Bone marrow (tissue), 2 donors: ENCODE measurements around the gene SFXN2.
"Not testable (repeated sequence)": the region's sequence is repeated elsewhere in the genome, so short reads cannot be mapped to it uniquely, and the experiment has no call there.

Experiments
- DNase-seq, 2 donors: peaks; one replicate each; lab custom pipeline; 2025; lab: John Stamatoyannopoulos, UW

SFXN2 gene

DNA sequence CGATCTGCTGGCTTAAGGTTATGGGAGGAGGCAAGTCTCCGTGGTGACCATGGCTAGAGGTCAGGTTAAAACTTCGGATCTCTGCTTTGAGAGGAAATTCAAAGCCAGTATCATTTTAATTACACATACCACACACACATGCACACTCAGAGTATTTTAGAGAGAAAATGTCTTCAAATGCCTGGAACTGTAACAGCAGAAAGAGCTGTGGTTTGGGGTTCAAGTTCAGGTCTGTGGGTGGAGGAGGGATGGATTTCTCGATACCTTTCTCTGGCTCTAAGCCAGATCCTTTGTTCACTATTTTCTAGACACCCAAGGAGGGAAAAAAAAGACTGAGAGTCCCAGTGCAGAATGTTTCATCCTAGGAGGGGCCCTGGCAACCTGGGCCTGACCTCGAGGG lies 32.7 kb upstream of the SFXN2 start:
- no peak for DNase-seq

DNA sequence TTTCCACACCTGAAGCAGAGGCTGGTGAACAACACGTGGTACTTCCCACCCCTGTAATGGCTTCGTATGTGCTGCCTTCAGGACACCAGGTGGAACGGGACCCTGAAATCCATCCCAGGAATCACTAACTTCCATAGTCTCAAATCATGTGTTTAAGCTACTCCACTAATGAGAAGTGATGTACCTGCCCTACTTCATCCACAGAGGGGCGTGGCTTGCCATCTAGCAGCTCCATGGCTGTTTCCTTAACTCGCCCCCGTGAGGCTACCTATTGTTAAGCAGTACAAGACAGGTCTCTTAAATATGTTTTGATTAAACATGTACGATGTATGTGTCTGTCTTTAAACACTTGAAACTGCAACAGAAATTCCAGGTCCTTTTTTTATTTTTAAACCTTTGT lies 32.0 kb upstream of the SFXN2 start:
- no peak for DNase-seq

DNA sequence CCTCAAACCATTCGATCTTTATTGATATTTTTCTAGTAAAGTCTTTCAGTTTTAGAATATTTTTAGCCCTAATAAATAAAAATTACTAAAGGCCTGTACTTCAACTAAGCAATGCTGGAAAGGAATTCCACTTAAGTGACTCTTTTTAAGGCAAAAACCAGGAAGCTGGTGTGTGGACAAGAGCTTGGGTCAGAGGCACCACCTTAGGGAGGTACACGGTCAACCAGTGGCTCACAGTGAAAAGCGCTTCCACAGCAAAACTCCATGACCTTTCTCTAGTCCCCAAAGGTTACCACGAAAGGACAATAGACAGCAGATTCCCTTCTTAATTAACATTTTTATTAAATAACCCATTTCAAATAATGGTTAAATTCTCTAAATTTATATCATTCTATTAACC lies 31.5 kb upstream of the SFXN2 start:
- no peak for DNase-seq

DNA sequence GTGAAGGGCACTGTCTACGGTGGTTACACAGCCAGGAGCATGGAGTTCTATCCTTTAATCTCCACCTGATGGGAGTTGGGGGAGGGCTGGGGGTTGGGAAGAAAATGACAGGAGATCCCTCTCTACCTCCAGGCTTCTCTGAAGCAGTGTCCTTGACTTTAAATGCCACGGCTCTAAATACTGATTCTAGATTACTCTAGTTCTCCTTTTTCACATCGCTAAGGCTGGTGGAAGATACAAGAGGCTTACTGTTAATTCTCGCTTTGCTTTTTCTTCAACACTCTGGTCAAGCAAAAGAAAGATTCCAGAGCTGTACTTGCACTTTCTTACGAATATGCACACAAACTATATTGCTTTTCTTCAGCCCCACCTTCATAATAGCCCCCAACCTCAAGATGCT lies 30.7 kb upstream of the SFXN2 start:
- DNase-seq: no peak

DNA sequence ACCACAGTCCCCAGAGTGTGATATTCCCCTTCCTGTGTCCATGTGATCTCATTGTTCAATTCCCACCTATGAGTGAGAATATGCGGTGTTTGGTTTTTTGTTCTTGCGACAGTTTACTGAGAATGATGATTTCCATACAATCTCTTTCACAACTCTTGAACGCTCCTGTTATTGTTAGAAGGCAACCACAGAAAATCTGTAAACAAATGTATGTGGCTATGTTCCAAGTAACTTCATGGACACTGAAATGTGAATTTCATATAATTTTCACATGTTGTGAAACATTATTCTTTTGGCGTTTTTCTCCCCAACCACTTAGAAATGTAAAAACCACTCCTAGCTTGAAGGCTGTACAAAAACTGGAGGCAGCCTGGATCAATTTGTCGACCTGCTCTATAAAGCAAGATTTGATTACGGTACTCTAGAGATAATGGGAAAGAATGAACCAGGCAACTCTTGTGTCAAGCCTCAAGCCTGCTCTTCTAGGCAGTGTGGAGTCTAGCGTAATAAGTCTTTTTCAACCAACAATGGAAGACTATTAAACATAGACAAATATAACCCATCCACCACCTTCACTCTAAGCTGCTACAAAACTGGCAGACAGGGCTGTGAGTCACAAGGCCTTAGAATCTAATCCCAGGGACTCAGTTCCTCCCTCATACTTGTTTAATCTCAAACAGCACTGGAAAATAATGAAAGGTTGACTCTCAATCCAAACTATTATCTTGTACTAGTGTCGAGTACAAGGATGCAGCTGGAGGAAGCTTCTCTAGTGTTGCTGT lies 23.0 kb upstream of the SFXN2 start:
- DNase-seq: no peak

DNA sequence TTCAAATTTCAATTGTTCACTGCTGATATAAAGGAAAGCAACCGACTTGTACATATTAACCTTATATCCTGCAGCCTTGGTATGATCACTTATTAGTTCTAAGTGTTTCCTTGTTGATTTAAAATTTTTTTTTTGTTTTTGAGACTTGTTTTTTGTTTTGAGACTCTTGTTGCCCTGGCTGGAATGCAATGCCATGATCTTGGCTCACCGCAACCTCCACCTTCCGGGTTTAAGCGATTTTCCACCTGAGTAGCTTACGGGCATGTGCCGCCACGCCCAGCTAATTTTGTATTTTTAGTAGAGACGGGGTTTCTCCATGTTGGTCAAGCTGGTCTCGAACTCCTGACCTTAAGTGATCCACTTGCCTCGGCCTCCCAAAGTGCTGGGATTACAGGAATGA lies 19.0 kb upstream of the SFXN2 start:
- DNase-seq: not testable (repeated sequence)

DNA sequence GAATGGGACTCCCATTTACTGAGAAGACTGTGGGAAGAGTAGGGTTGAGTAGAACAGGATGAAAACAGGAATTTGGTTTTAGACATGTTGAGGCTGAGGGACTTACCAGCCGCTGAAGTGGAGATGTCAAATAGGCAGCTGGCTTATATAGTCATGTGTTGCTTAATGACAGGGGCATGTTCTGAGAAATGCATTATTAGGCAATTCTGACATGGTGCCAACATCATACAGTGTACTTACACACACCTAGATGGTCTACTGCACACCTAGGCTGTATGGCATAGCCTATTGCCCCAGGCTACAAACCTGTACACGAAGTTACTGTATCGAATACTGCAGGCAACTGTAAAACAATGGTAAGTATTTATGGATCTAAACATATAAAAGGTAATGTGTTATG lies 17.7 kb upstream of the SFXN2 start:
- no peak for DNase-seq

DNA sequence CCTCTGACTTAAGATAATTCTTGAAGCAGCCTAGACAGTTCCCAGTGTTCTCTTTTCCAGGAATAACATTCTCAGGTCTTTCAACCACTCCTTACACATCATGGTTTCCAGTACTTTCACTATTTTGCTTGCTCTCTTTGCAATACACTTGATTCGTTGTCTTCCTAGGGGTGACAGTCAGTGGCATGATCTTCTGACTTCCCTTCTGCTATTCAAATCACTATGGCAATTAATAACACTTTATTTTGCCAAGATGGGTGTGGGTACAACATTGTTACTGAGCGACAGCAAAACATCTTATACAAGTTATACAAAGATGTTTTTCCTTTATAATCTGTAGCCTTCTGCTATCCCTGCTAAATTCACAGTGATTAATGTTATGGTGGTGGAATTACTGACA lies 15.5 kb upstream of the SFXN2 start:
- DNase-seq: no peak

DNA sequence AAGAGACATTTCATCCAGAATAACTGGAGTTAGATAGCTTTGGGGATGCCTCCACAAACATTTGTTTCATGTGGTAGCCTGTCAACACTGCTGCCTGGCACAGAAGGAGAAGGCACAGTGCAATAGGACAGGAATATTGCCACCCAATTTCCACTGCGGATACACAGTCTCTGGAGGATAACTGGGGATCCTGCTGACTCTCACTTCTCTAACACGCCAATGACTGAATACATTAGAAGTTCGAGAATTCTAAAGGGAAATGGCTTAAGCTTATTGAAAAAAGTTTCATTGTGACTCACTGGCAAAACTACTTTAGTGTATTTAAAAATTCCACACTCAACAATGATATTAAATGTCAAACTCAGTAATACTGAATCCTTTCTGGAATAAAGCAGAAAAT lies 13.2 kb upstream of the SFXN2 start:
- DNase-seq: no peak

DNA sequence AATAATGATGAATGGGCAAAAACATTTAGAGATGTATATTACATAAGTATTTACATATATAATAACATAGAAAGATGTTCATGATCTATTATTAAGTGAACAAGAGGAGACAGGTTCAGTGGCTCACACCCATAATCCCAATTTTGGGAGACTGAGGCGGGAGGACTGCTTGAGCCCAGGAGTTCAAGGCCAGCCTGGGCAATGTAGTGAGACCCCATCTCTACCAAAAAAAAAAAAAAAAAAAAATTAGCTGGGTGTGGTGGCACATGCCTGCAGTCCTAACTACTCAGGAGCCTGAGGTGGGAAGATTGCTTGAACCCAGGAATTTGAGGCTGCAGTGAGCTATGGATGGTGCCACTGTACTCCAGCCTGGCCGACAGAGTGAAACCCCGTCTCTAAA lies 12.6 kb upstream of the SFXN2 start:
- no peak for DNase-seq

DNA sequence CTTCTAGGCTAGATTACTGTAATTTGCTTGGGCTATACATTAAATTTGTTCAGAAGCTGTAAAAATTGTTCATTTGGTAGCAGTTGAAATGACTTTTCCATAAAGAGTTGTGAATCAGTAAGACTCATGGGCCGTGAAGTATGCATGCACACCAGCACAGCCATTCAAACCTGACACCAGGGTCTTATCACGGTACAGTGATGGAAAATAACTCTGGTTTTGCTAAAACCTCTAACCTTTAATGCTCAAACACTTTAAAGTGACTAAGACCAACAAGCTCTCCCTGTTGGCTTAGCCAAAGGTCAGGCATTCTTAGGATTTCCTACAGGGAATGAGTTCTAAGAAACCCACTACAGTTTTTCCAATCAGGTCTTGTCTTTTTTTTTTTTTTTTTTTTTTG lies 11.7 kb upstream of the SFXN2 start:
- no peak for DNase-seq

DNA sequence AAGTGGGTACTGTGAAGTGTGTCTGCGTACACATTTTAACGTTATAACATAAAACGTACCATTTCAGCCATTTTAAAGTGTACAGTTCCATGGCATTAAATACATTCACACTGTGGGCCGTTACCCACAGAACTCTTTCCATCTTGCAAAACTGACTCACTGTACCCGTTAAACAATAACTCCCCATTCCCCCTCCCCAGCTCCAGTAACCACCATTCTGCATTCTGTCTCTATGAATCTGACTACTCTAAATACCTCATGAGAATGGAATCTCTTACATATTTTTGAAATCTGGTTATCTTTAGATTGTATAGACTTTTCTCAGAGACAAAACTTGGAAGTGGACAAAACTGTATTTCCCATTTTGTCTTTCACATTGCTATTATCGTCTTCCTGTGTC lies 9.5 kb upstream of the SFXN2 start:
- DNase-seq: no peak

DNA sequence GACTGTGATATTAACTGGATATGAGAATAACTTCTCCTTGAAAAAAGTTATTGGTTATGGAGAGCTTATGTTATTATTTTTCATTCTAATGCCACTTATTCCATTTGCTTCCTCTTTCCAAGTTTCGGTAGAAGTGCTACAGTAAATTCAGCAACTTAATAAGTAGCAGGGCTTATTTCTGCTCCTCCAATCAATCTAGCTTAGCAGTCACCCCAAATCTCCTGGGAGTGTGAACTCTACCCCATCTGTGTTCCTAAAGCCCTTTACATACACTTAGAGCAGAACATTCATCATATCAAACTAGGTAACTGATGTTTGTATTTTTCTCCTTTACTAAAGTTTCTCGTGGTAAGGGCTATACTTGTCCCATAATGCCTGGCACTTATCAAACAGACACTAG lies 8.9 kb upstream of the SFXN2 start:
- no peak for DNase-seq

DNA sequence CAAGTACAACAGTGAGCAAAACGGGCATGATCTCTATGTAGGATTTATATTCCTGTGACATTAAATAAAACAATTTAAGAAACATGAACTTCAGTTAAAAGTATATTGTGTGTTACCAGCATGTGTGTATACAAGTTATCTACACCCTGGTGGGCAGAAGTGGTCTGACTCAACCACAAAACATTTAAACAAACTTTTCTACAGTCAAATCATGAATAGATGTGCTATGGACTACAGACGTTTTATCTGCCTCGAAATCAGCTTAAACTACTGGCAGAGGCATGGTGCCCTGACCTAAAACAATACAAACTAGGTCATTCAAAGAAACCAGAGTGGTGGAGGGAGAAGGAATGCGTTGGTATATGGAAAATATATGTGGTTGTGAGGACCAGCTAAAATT lies 3.8 kb upstream of the SFXN2 start:
- no peak for DNase-seq

DNA sequence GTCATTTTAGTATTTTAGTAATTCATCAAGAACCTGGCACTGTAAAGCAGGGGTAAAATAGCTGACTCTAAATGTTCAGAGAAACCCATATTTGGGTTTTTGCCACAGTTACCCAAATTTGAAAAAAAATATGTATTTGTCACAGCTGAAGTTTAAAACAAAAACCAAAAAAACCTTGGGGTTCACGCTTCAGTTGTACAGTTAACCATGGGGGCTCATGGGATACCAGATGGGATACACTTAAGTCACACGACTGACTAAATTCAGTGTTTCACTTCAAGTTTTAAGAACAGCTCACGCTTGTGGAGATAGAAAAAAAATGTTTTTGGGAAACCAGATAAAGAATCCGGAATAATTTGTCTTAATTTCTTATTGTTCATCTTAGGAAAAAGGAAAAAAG lies 2.3 kb upstream of the SFXN2 start:
- no peak for DNase-seq

DNA sequence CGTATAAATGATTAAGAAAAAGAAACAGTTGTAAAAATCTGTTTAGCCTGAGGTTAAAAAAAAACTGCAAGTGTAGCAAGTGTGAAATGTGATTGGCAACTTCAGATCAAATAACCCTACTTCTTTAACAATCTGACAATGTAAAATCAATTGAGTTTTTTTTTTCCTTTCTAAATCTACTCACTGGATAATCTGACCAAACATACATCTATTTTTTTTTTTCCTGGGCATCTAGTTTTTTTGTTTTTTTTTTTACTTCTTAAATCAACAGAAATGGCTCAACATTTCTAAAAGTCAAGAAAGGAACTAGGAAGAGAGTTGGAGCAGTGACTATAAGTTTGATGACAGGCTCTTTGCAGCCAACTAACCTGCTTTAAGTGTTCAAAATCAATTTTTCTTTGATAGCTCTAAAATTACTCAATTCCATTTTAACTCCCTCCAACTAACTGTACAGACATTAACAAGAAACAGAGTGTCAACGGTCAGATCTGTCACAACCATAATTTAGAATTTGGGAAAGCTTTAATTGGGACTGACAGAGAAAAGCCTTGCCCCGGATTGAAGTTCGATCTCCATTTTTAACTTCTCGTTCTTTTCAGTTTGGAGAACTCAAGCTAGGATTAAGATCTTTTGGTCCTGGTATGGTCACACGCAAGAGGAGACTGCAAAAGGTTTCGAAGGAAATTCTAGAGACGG lies 1.4 kb upstream of the SFXN2 start:
- no peak for DNase-seq

DNA sequence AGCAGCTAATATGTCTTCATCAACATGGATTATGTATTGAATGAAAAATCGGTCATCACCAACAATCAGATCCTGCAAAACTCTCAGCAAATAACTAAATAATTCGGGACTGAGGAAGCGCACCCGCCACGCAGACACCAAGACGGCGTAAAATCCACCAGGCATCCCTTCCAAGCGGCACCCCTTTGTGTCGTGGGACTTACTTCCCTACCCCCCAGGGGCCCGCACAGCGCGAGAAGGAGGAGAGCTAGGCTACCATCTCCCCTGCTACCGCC lies 960 bp upstream of the SFXN2 start:
- DNase-seq: peak in 1 of 2 donors; percentile 70

DNA sequence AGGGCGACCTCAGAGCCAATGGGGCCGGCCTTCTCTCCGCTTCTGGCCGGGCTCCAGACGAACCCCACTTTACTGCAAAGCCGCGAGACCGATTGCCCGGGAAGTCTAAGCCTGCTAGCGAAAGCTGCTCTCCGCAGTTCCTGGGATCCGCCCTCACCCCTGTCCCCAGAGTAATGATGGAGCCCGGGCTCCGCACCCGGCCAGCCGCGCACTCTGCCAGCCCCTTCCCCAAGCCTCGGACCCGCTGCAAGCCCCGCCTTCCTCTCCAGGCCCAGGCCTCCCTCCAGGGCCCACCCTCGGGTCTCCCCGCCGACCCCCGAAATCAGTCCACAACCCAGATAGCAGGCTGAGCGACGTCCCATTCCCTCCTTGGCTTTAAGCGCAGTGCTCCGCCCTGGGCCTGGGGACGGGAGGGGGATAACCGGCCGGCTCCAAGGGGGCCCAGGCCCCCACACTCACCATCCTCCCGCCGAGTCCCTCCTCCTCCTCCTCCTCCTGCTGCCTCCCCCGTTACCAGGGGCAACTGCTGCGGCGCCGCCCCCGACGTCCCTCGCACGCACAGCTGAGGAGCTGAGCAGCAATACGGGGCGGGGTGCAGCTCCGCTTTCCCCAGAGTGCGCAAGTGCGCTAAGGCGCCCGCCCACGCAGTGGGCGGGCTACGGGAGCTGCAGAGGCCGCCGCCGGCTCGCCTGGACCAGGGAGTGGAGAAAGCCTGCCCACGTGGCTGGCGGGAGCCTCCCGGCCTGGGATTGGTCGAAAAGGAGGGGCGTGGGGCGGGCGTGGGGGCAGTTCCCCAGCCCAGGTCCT lies 419 bp upstream of the SFXN2 start, which contains the start of gene ARL3:
Gene ARL3, minus strand, starts transcription at position 584 of the 807 bp plus-strand sequence. Its CDS starts 122 bp downstream, at position 462.
- peak; percentile 77 to 88 for DNase-seq

DNA sequence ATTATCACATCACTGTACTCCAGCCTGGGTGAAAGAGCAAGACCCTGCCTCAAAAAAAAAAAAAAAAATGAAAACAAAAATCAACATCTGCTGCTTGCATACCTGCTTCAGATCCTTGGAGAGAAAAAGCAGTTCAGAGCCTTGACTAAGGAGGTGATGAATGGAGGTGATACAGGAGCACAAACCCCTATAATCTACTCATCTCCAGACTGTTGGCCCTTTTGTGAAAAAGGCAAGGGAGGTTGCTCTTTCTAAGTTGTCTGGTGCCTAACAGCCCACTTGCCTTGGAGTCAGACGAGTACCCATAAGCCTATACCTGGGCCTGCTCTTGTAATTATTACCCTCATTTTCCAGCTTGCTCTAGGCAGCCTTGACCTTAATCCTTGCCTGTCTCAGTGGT lies 1.4 kb downstream of the SFXN2 start:
- DNase-seq: no peak

DNA sequence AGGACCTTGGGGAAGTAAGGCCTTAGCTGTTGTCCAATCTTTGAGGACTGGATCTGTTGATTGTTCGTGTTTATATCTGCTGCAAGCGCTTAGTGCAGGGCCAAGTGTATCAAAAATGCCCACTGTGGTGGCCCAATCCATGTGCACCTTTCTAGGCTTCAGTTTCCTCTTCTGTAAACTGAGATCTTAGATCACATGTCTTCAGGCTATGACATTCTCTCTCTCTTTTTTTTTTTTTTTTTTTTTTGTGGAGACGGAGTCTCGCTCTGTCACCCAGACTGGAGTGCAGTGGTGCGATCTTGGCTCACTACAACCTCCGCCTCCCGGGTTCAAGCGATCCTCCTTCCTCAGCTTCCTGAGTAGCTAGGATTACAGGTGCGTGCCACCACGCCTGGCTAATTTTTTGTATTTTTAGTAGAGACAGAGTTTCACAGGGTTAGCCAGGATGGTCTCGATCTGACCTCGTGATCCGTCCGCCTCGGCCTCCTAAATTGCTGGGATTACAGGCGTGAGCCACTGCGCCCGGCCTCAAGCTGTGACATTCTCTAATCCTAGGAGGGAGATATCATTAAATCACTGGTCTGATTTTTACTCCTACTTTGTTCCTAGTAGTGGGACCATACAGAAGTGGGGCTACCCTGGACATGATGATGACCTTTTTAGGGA lies 2.6 kb downstream of the SFXN2 start:
- not testable (repeated sequence) for DNase-seq

DNA sequence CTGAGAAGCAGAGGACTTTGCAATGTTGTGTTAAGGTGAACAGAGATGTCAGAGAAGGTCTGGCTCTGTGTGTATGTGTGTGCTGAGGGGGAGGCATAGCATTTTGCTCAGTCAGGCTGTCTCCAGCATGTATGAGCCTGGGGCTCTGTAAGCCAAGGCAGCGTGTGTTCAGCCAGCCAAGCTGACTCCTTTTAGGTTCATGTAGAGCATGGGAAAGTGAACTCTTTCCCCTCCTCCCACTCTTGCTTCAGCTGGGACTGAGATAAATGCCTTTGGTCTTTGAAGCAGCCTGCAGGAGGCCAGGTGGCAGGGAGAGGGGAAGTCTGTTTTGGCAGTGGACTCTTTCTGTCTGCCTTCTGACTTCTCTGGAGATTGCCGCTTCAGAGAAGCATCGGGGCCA lies 3.8 kb downstream of the SFXN2 start:
- DNase-seq: no peak

DNA sequence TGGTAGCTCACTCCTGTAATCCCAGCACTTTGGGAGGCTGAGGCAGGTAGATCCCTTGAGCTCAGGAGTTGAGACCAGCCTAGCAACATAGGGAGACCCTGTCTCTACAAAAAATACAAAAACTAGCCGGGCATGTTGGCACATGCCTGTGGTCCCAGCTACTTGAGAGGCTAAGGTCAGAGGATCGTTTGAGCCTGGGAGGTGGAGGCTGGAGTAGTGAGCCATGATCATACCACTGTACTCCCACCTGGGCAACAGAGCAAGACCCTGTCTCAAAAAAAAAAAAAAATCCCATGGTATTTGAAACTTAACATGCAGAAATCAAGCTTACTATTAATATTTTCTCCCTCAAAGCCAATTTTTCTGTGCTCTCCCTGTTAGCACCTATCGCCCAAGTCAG lies 5.9 kb downstream of the SFXN2 start:
- no peak for DNase-seq
